ENCODE measurements around the gene B4GALT5. TPM values are rescaled to one million over a fixed set of nuclear protein-coding genes. Genes with fewer than 3 reads are reported as not detected.

The B4GALT5 gene
- total RNA-seq, 3 donors from 2014 or later (not counting 1 experiment from before 2014, with no cell fraction given), result 15.5 to 29.1 (median 28.6) TPM

- Histone ChIP-seq H3K36me3 (ENCODE audit: control insufficient read depth, insufficient read depth, low read length) (no peaks in the 10 kb centered on the region), H3K9me3 (ENCODE audit: control insufficient read depth, insufficient read depth, low read length) (no peaks in the 10 kb centered on the region), H3K27me3 (ENCODE audit: control insufficient read depth, insufficient read depth, low read length) (no peaks in the 10 kb centered on the region), H3K4me3 (ENCODE audit: low read length) (no peak overlapping the region), H3K27ac (ENCODE audit: low read length) (peak overlapping the region; percentile 29), H3K4me1 (ENCODE audit: control insufficient read depth, insufficient read depth, low read length) (peaks cover 51% of the 10 kb centered on the region)
- DNase-seq, result no peak
- peaks cover 72 to 82% of the 10 kb centered on the region in 2 donors for H3K4me1 Mint-ChIP-seq
- peak overlapping the region; percentile 77 for H3K4me3 Mint-ChIP-seq
- no peaks in the 10 kb centered on the region for H3K27me3 Mint-ChIP-seq (ENCODE audit: low read depth in 2 of 2)
- peak overlapping the region; percentile 82 to 83 for H3K27ac Mint-ChIP-seq
- 44% methylated on average over 8 of the region's 8 CpGs for WGBS (ENCODE audit: insufficient coverage)
- peak; percentile 23 to 51 (median 26) for ATAC-seq
- TF ChIP-seq, protein P1, sequence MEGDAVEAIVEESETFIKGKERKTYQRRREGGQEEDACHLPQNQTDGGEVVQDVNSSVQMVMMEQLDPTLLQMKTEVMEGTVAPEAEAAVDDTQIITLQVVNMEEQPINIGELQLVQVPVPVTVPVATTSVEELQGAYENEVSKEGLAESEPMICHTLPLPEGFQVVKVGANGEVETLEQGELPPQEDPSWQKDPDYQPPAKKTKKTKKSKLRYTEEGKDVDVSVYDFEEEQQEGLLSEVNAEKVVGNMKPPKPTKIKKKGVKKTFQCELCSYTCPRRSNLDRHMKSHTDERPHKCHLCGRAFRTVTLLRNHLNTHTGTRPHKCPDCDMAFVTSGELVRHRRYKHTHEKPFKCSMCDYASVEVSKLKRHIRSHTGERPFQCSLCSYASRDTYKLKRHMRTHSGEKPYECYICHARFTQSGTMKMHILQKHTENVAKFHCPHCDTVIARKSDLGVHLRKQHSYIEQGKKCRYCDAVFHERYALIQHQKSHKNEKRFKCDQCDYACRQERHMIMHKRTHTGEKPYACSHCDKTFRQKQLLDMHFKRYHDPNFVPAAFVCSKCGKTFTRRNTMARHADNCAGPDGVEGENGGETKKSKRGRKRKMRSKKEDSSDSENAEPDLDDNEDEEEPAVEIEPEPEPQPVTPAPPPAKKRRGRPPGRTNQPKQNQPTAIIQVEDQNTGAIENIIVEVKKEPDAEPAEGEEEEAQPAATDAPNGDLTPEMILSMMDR (IDR thresholded peaks at IDR 0.05), result no peak
- no peaks in the 10 kb centered on the region for H3K36me3 Mint-ChIP-seq
- intact Hi-C loops (cut with micrococcal nuclease), result no loop called here
- H3K9me3 Mint-ChIP-seq, result no peaks in the 10 kb centered on the region
Observed at GRCh38 chr20:49682278-49682677, 31.4 kb downstream of the B4GALT5 start.

DNA sequence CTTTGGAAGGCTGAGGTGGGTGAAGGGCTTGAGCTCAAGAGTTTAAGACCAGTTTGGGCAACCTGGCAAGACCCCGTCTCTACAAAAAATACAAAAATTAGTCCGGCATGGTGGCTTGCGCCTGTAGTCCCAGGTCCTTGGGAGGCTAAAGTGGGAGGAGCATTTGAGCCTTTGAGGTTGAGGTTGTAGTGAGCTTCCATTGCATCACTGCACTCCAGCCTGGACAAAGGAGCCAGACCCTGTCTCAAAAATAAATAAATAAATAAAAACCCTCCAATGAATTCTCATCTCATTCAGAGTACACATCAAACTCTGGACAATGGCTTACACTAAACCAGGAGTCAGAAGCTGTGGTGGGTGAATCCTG lies 31.8 kb downstream of the B4GALT5 start:
- no peaks in the 10 kb centered on the region for H3K36me3 Mint-ChIP-seq
- H3K9me3 Mint-ChIP-seq, result no peaks in the 10 kb centered on the region
- WGBS (ENCODE audit: insufficient coverage), result 97% methylated on average over 3 of the region's 3 CpGs
- H3K4me1 Mint-ChIP-seq, result peaks cover 72 to 82% of the 10 kb centered on the region in 2 donors
- peak overlapping the region; percentile 82 to 83 for H3K27ac Mint-ChIP-seq
- no peak for DNase-seq
- Histone ChIP-seq H3K4me3 (ENCODE audit: low read length) (no peak overlapping the region), H3K4me1 (ENCODE audit: control insufficient read depth, insufficient read depth, low read length) (peaks cover 55% of the 10 kb centered on the region), H3K36me3 (ENCODE audit: control insufficient read depth, insufficient read depth, low read length) (no peaks in the 10 kb centered on the region), H3K27me3 (ENCODE audit: control insufficient read depth, insufficient read depth, low read length) (no peaks in the 10 kb centered on the region), H3K27ac (ENCODE audit: low read length) (peak overlapping the region; percentile 29), H3K9me3 (ENCODE audit: control insufficient read depth, insufficient read depth, low read length) (no peaks in the 10 kb centered on the region)
- intact Hi-C loops (cut with micrococcal nuclease), result no loop called here
- no peak for ATAC-seq
- no peaks in the 10 kb centered on the region for H3K27me3 Mint-ChIP-seq (ENCODE audit: low read depth in 2 of 2)
- H3K4me3 Mint-ChIP-seq, result peak overlapping the region; percentile 77
- TF ChIP-seq, protein P1 (IDR thresholded peaks at IDR 0.05), result no peak

- peaks cover 74 to 83% of the 10 kb centered on the region in 2 donors for H3K4me1 Mint-ChIP-seq
- H3K9me3 Mint-ChIP-seq, result no peaks in the 10 kb centered on the region
- no peaks in the 10 kb centered on the region for H3K36me3 ChIP-seq (ENCODE audit: control insufficient read depth, insufficient read depth, low read length)
- intact Hi-C loops (cut with micrococcal nuclease), result no loop called here
- H3K9me3 ChIP-seq (ENCODE audit: control insufficient read depth, insufficient read depth, low read length), result no peaks in the 10 kb centered on the region
- TF ChIP-seq, protein P1 (IDR thresholded peaks at IDR 0.05), result no peak
- H3K27ac ChIP-seq (ENCODE audit: low read length), result no peak overlapping the region
- H3K36me3 Mint-ChIP-seq, result no peaks in the 10 kb centered on the region
- no peak for DNase-seq
- peak overlapping the region in 1 of 2 donors; percentile 99 for H3K27ac Mint-ChIP-seq
- H3K4me3 ChIP-seq (ENCODE audit: low read length), result no peak overlapping the region
- H3K27me3 Mint-ChIP-seq (ENCODE audit: low read depth in 2 of 2), result no peaks in the 10 kb centered on the region
- WGBS (ENCODE audit: insufficient coverage), result 96% methylated on average over 4 of the region's 6 CpGs
- peaks cover 66% of the 10 kb centered on the region for H3K4me1 ChIP-seq (ENCODE audit: control insufficient read depth, insufficient read depth, low read length)
- H3K4me3 Mint-ChIP-seq, result no peak overlapping the region
- no peak for ATAC-seq
- H3K27me3 ChIP-seq (ENCODE audit: control insufficient read depth, insufficient read depth, low read length), result no peaks in the 10 kb centered on the region
Observed at GRCh38 chr20:49680484-49680883, 33.2 kb downstream of the B4GALT5 start.

GRCh38 chr20:49679634-49680033 lies 34.0 kb downstream of the B4GALT5 start:
- Histone ChIP-seq H3K36me3 (ENCODE audit: control insufficient read depth, insufficient read depth, low read length) (no peaks in the 10 kb centered on the region), H3K27ac (ENCODE audit: low read length) (no peak overlapping the region), H3K4me1 (ENCODE audit: control insufficient read depth, insufficient read depth, low read length) (peaks cover 69% of the 10 kb centered on the region), H3K27me3 (ENCODE audit: control insufficient read depth, insufficient read depth, low read length) (no peaks in the 10 kb centered on the region), H3K4me3 (ENCODE audit: low read length) (no peak overlapping the region), H3K9me3 (ENCODE audit: control insufficient read depth, insufficient read depth, low read length) (no peaks in the 10 kb centered on the region)
- WGBS (ENCODE audit: insufficient coverage), result 92% methylated on average over 1 of the region's 1 CpG
- ATAC-seq (no peak), DNase-seq (no peak)
- Mint-ChIP-seq H3K4me3 (peak overlapping the region; percentile 47), H3K36me3 (no peaks in the 10 kb centered on the region), H3K4me1 (peaks cover 74 to 83% of the 10 kb centered on the region in 2 donors), H3K27me3 (ENCODE audit: low read depth in 2 of 2) (no peaks in the 10 kb centered on the region), H3K27ac (peak overlapping the region in 1 of 2 donors; percentile 99), H3K9me3 (no peaks in the 10 kb centered on the region)
- TF ChIP-seq, protein P1 (IDR thresholded peaks at IDR 0.05), result no peak
- intact Hi-C loops (cut with micrococcal nuclease), result no loop called here

Data from natural killer cell (primary cell).